RWPE2 (cell line): ENCODE results near the gene DSCAML1.
A peak's percentile ranks its signal among the peaks of the same experiment; 100 is the strongest.

ENCODE experiments used
- ATAC-seq: fragments of 200-7000 bp; cut with Tn5 transposase; 3 replicates; pipeline ENCODE4 v1.9.1; 2021; ENCODE audit warnings: low read depth
- DNase-seq: peaks from one replicate; pipeline ENCODE4 v3.0.0-alpha.2; 2020; ENCODE audit warnings: low spot score
- H3K27ac ChIP-seq: fragments of 450-650 bp; 2 replicates; pipeline ENCODE4 v1.5.1; 2017; ENCODE audit warnings: mild to moderate bottlenecking; ENCODE audit not compliant: poor library complexity, severe bottlenecking
- H3K27me3 ChIP-seq: fragments of 250-450 bp; sonication (Bioruptor Pico); 2 replicates; pipeline ENCODE4 v1.5.1; 2021; ENCODE audit warnings: mild to moderate bottlenecking, moderate library complexity; ENCODE audit not compliant: insufficient read depth, poor library complexity, severe bottlenecking
- H3K36me3 ChIP-seq: fragments of 250-450 bp; sonication (Bioruptor Pico); 2 replicates; pipeline ENCODE4 v1.5.1; 2020; ENCODE audit warnings: low read depth, mild to moderate bottlenecking, moderate library complexity
- H3K4me1 ChIP-seq: fragments of 250-450 bp; sonication (Bioruptor Pico); 2 replicates; pipeline ENCODE4 v1.5.1; 2021; ENCODE audit warnings: mild to moderate bottlenecking, moderate library complexity; ENCODE audit not compliant: insufficient read depth, poor library complexity, severe bottlenecking
- H3K4me3 ChIP-seq: fragments of 250-450 bp; sonication (Bioruptor Pico); 2 replicates; pipeline ENCODE4 v1.5.1; 2021; ENCODE audit warnings: mild to moderate bottlenecking, moderate library complexity; ENCODE audit not compliant: severe bottlenecking
- H3K9me3 ChIP-seq: fragments of 250-450 bp; sonication (Bioruptor Pico); 2 replicates; pipeline ENCODE4 v1.5.1; 2021; ENCODE audit warnings: mild to moderate bottlenecking, moderate library complexity; ENCODE audit not compliant: severe bottlenecking
- CTCF ChIP-seq: fragments of 450-650 bp; IDR thresholded peaks from one replicate; pipeline ENCODE4 v1.5.1; 2017; ENCODE audit warnings: mild to moderate bottlenecking, moderate library complexity; ENCODE audit not compliant: poor library complexity, severe bottlenecking

Gene DSCAML1

GRCh38 chr11:117809236-117810055 lies 12.4 kb upstream of the DSCAML1 start:
- H3K27me3 ChIP-seq = no peaks in the 10 kb centered on the region
- H3K4me1 ChIP-seq = no peaks in the 10 kb centered on the region
- H3K36me3 ChIP-seq = no peaks in the 10 kb centered on the region
- no peaks in the 10 kb centered on the region for H3K9me3 ChIP-seq
- H3K4me3 ChIP-seq = no peak overlapping the region
- peak; percentile 88 for ATAC-seq
- no peak for DNase-seq
- no peak overlapping the region for H3K27ac ChIP-seq
- TF ChIP-seq CTCF = peak; percentile 43

GRCh38 chr11:117808784-117809183 lies 11.8 kb upstream of the DSCAML1 start:
- Histone ChIP-seq H3K4me1 (no peaks in the 10 kb centered on the region), H3K36me3 (no peaks in the 10 kb centered on the region), H3K27ac (no peak overlapping the region), H3K4me3 (no peak overlapping the region), H3K9me3 (no peaks in the 10 kb centered on the region), H3K27me3 (no peaks in the 10 kb centered on the region)
- DNase-seq = no peak
- ATAC-seq = no peak
- TF ChIP-seq CTCF = no peak

GRCh38 chr11:117807482-117808327 lies 10.7 kb upstream of the DSCAML1 start:
- Histone ChIP-seq H3K9me3 (no peaks in the 10 kb centered on the region), H3K27me3 (no peaks in the 10 kb centered on the region), H3K36me3 (no peaks in the 10 kb centered on the region), H3K4me1 (no peaks in the 10 kb centered on the region), H3K4me3 (no peak overlapping the region), H3K27ac (no peak overlapping the region)
- peak; percentile 86 for TF ChIP-seq CTCF
- DNase-seq = no peak
- ATAC-seq = peak; percentile 59

- Histone ChIP-seq H3K4me1 (no peaks in the 10 kb centered on the region), H3K27ac (no peak overlapping the region), H3K36me3 (no peaks in the 10 kb centered on the region), H3K4me3 (no peak overlapping the region), H3K27me3 (no peaks in the 10 kb centered on the region), H3K9me3 (no peaks in the 10 kb centered on the region)
- ATAC-seq = no peak
- DNase-seq = no peak
- TF ChIP-seq CTCF = no peak
Observed at GRCh38 chr11:117806846-117807245, 9.8 kb upstream of the DSCAML1 start.
